ENCODE results near the gene CA12. TPM values are rescaled to one million over a fixed set of nuclear protein-coding genes. Genes with fewer than 3 reads are reported as not detected.

The CA12 gene
- total and polyA plus RNA-seq, 2 donors (not counting 3 experiments of a cell fraction or from before 2014, with no cell fraction given), result 1.1 to 5.9 TPM

DNA sequence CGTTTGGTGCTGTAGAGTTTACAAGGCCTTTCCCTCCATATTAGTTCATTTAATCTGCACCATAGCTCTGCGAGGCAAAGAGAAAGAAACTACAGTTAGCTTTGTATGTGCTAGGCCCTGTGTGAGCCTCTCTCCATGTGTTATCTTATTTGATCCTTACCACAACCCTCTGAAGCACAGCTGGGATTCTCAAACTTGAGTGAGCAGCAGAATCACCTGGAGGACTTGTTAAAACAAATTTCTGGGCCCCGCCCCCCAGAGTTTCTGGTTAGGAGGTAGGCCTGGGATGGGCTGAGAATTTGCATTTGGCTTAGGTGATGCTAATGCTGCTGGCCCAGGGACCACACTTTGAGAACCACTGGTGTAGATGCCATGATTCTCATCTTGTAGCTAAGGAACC, 12.3 kb downstream of the CA12 start:
- no peak overlapping the region for H3K9ac ChIP-seq (replicated peaks; ENCODE audit: extremely low read depth, insufficient read depth, low read length)
- TF ChIP-seq EZH2 (IDR thresholded peaks at IDR 0.05; ENCODE audit: borderline replicate concordance, low read depth, low read length, severe bottlenecking), result no peak
- no peak for TF ChIP-seq POLR2AphosphoS5 (IDR thresholded peaks at IDR 0.05; ENCODE audit: insufficient read depth, low read depth, low read length)
- no peak for TF ChIP-seq JUN (IDR thresholded peaks at IDR 0.05; ENCODE audit: borderline replicate concordance, insufficient read depth, insufficient read length, low read depth)
- TF ChIP-seq, protein P1, sequence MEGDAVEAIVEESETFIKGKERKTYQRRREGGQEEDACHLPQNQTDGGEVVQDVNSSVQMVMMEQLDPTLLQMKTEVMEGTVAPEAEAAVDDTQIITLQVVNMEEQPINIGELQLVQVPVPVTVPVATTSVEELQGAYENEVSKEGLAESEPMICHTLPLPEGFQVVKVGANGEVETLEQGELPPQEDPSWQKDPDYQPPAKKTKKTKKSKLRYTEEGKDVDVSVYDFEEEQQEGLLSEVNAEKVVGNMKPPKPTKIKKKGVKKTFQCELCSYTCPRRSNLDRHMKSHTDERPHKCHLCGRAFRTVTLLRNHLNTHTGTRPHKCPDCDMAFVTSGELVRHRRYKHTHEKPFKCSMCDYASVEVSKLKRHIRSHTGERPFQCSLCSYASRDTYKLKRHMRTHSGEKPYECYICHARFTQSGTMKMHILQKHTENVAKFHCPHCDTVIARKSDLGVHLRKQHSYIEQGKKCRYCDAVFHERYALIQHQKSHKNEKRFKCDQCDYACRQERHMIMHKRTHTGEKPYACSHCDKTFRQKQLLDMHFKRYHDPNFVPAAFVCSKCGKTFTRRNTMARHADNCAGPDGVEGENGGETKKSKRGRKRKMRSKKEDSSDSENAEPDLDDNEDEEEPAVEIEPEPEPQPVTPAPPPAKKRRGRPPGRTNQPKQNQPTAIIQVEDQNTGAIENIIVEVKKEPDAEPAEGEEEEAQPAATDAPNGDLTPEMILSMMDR (IDR thresholded peaks at IDR 0.05; ENCODE audit: extremely low read depth in 1 of 2, insufficient read depth in 1 of 2, low read depth in 1 of 2, low read length in 2 of 2), result no peak
- TF ChIP-seq, protein P2, sequence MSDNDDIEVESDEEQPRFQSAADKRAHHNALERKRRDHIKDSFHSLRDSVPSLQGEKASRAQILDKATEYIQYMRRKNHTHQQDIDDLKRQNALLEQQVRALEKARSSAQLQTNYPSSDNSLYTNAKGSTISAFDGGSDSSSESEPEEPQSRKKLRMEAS (IDR thresholded peaks at IDR 0.05; ENCODE audit: insufficient read depth, insufficient read length), result no peak
- TF ChIP-seq POLR2A (IDR thresholded peaks at IDR 0.05; ENCODE audit: low read depth, low read length), result no peak
- TF ChIP-seq MYC (IDR thresholded peaks at IDR 0.05; ENCODE audit: low read depth, low read length), result no peak
- no peak for TF ChIP-seq FOS (IDR thresholded peaks at IDR 0.05; ENCODE audit: borderline replicate concordance, insufficient read depth, low read length)
- DNase-seq (ENCODE audit: low read depth, low spot score) (no peak), FAIRE-seq (no peak)
- ChIA-PET CTCF (interaction anchor here (1.3 to 1.6 kb wide), 2 partner anchors 33 to 37 kb away, joined by 4 to 5 read pairs; no protein-coding TSS in a partner anchor), POLR2A (no interaction called here)
- H3K4me3 ChIP-seq (replicated peaks in 1 of 3; ENCODE audit: insufficient read depth in 1 of 3, low read depth in 1 of 3, low read length in 3 of 3), result no peak overlapping the region
- no peak overlapping the region for H3K27ac ChIP-seq (ENCODE audit: insufficient read depth, low read depth, low read length)
- H3K9me3 ChIP-seq (replicated peaks; ENCODE audit: control insufficient read depth, insufficient read depth, low read length), result no peaks in the 10 kb centered on the region
- no peak overlapping the region for H3K4me2 ChIP-seq (ENCODE audit: insufficient read depth, low read length)
- H3K36me3 ChIP-seq (ENCODE audit: control insufficient read depth in 2 of 2, extremely low read depth in 1 of 2, insufficient read depth in 2 of 2, low read length in 2 of 2), result no peaks in the 10 kb centered on the region
- no peaks in the 10 kb centered on the region for H3K9me1 ChIP-seq (replicated peaks; ENCODE audit: control insufficient read depth, extremely low read depth, insufficient read depth, low read length)
- no TSS peak for BruUV-seq (replicated peaks)
- H4K20me1 ChIP-seq (replicated peaks; ENCODE audit: control insufficient read depth, extremely low read depth, insufficient read depth, low read length), result no peaks in the 10 kb centered on the region
- intact Hi-C loops (cut with micrococcal nuclease) (no loop called here), dilution Hi-C loops (cut with MboI; ENCODE audit: extremely low pct_ligation_motif_present, low sequenced_read_pairs) (no loop called here)
- no peaks in the 10 kb centered on the region for H3K27me3 ChIP-seq (ENCODE audit: control insufficient read depth in 2 of 2, insufficient read depth in 2 of 2, low read length in 2 of 2)
- H3K79me2 ChIP-seq (ENCODE audit: control insufficient read depth, insufficient read depth, low read length), result no peaks in the 10 kb centered on the region
- H3K4me1 ChIP-seq (ENCODE audit: control insufficient read depth, extremely low read depth, insufficient read depth, low read length), result peaks cover 10% of the 10 kb centered on the region
- no peak overlapping the region for H2AFZ ChIP-seq (ENCODE audit: low read depth, low read length)

All from endothelial cell of umbilical vein (primary cell).